Measurements from ENCODE around the gene CBFA2T3. TPM values are rescaled to one million over a fixed set of nuclear protein-coding genes. Genes with fewer than 3 reads are reported as not detected.

The CBFA2T3 gene
- total and polyA plus RNA-seq, 2 of the 13 experiments (the other 11 are each of a cell fraction or from before 2014, with no cell fraction given), result 0.05 TPM; not detected in 1

GRCh38 chr16:88936008-88936555 lies 40.9 kb downstream of the CBFA2T3 start:
- Histone ChIP-seq H3K4me2 (ENCODE audit: low read depth, low read length) (no peak overlapping the region), H4K20me1 (ENCODE audit: insufficient read depth, low read length) (peaks cover 16% of the 10 kb centered on the region; the same call in 1 of the 2 replicates), H3K27me3 (ENCODE audit: control insufficient read depth in 1 of 2, insufficient read depth in 2 of 2, low read length in 2 of 2) (peaks cover 52 to 91% of the 10 kb centered on the region in 2 experiments), H3K4me3 (replicated peaks in 1 of 3; ENCODE audit: insufficient read depth in 1 of 3, low read depth in 2 of 3, low read length in 3 of 3) (no peak overlapping the region; a peak in 1 of 6 replicates), H3K36me3 (replicated peaks in 1 of 2; ENCODE audit: control insufficient read depth in 1 of 2, insufficient read depth in 2 of 2, low read length in 2 of 2) (no peaks in the 10 kb centered on the region), H3K9me3 (ENCODE audit: low read length) (no peaks in the 10 kb centered on the region), H3K79me2 (ENCODE audit: insufficient read depth, low read length) (no peaks in the 10 kb centered on the region), H3K9ac (ENCODE audit: insufficient read depth, low read depth, low read length) (no peak overlapping the region), H2AFZ (ENCODE audit: low read length) (no peak overlapping the region), H3K27ac (ENCODE audit: extremely low read length, insufficient read depth, low read length) (no peak overlapping the region), H3K4me1 (ENCODE audit: insufficient read depth, low read length) (peaks cover 9% of the 10 kb centered on the region)
- no TSS peak for BruUV-seq (replicated peaks)
- POLR2A ChIA-PET, result no interaction called here
- 8% methylated on average over 13 of the region's 19 CpGs for WGBS (ENCODE audit: low lambda C conversion rate)
- in situ Hi-C loops (cut with HindIII; ENCODE audit: extremely low pct_ligation_motif_present, low pct_unique_long_range_greater_than_20kb) (loop anchor here (5.0 kb wide), 1 partner anchor 231 kb away; no protein-coding TSS in a partner anchor), intact Hi-C loops (cut with micrococcal nuclease; ENCODE audit: unreplicated experiment) (no loop called here)
- peak; percentile 59 for ATAC-seq
- CTCF ChIA-PET (ENCODE audit: low intra/inter-chr PET ratio, low total read pairs), result interaction anchor here (2.0 kb wide), 1 partner anchor 232 kb away, joined by 5 read pairs; no protein-coding TSS in a partner anchor
- DNase-seq (ENCODE audit: low spot score), result peak; percentile 34
- no peak for FAIRE-seq
- TF ChIP-seq, protein P1, sequence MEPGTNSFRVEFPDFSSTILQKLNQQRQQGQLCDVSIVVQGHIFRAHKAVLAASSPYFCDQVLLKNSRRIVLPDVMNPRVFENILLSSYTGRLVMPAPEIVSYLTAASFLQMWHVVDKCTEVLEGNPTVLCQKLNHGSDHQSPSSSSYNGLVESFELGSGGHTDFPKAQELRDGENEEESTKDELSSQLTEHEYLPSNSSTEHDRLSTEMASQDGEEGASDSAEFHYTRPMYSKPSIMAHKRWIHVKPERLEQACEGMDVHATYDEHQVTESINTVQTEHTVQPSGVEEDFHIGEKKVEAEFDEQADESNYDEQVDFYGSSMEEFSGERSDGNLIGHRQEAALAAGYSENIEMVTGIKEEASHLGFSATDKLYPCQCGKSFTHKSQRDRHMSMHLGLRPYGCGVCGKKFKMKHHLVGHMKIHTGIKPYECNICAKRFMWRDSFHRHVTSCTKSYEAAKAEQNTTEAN (CRISPR knock-in tag; conservative IDR thresholded peaks at IDR 0.05), result no peak
- TF ChIP-seq GATA4 (IDR thresholded peaks at IDR 0.05; ENCODE audit: borderline replicate concordance, low read depth) (no peak), RXRA (CRISPR knock-in tag; IDR thresholded peaks at IDR 0.05) (0 out of 2 replicates have a peak, but pooled peaks have one; percentile 20), THAP7 (CRISPR knock-in tag; IDR thresholded peaks at IDR 0.05) (no peak), ZNF788 (CRISPR knock-in tag; IDR thresholded peaks at IDR 0.05; ENCODE audit: borderline replicate concordance) (peak; percentile 31; the same call in 1 of the 2 replicates), CEBPG (CRISPR knock-in tag; IDR thresholded peaks at IDR 0.05) (no peak), ZNF781 (CRISPR knock-in tag; IDR thresholded peaks at IDR 0.05; ENCODE audit: borderline replicate concordance, not compliant biosample characterization) (no peak), NFRKB (IDR thresholded peaks at IDR 0.05) (no peak), ZNF572 (CRISPR knock-in tag; IDR thresholded peaks at IDR 0.05) (0 out of 2 replicates have a peak, but pooled peaks have one; percentile 42), ZMYM2 (CRISPR knock-in tag; IDR thresholded peaks at IDR 0.05) (no peak), TEF (CRISPR knock-in tag; IDR thresholded peaks at IDR 0.05) (no peak), ZNF746 (CRISPR knock-in tag; IDR thresholded peaks at IDR 0.05) (no peak), TBX2 (CRISPR knock-in tag; IDR thresholded peaks at IDR 0.05; ENCODE audit: borderline replicate concordance) (peak; percentile 19), ATF7-NPFF (CRISPR knock-in tag; IDR thresholded peaks at IDR 0.05; ENCODE audit: low read depth) (no peak), HNRNPL (IDR thresholded peaks at IDR 0.05; ENCODE audit: low read depth, low read length) (0 out of 2 replicates have a peak, but pooled peaks have one; percentile 21), GMEB2 (CRISPR knock-in tag; IDR thresholded peaks at IDR 0.05; ENCODE audit: low read depth) (no peak), ZNF343 (CRISPR knock-in tag; IDR thresholded peaks at IDR 0.05) (0 out of 2 replicates have a peak, but pooled peaks have one; percentile 38), SMAD3 (CRISPR knock-in tag; IDR thresholded peaks at IDR 0.05) (no peak), STAG1 (CRISPR knock-in tag; IDR thresholded peaks at IDR 0.05) (peak; percentile 52), ZNF75D (CRISPR knock-in tag; IDR thresholded peaks at IDR 0.05; ENCODE audit: borderline replicate concordance) (no peak)
- TF ChIP-seq, protein P2, sequence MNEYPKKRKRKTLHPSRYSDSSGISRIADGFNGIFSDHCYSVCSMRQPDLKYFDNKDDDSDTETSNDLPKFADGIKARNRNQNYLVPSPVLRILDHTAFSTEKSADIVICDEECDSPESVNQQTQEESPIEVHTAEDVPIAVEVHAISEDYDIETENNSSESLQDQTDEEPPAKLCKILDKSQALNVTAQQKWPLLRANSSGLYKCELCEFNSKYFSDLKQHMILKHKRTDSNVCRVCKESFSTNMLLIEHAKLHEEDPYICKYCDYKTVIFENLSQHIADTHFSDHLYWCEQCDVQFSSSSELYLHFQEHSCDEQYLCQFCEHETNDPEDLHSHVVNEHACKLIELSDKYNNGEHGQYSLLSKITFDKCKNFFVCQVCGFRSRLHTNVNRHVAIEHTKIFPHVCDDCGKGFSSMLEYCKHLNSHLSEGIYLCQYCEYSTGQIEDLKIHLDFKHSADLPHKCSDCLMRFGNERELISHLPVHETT (CRISPR knock-in tag; conservative IDR thresholded peaks at IDR 0.05), result no peak

Measured in HepG2 (cell line).